H9 (cell line): ENCODE measurements around the gene TTC7B. TPM values are rescaled to one million over a fixed set of nuclear protein-coding genes. Genes with fewer than 3 reads are reported as not detected.

Source experiments
- DNase-seq: peaks from one replicate; pipeline ENCODE4 v3.0.0-alpha.2; 2017
- H2AFZ ChIP-seq: one replicate; pipeline ENCODE4 v1.6.1; 2013; ENCODE audit warnings: mild to moderate bottlenecking, low read length, control low read depth, moderate library complexity
- H2AK5ac ChIP-seq: 2 replicates; pipeline ENCODE4 v1.6.1; 2013; ENCODE audit warnings: low read length, control low read depth, mixed read lengths; ENCODE audit not compliant: insufficient read length
- H2BK120ac ChIP-seq: one replicate; pipeline ENCODE4 v1.6.1; 2013; ENCODE audit warnings: low read depth, mild to moderate bottlenecking, low read length, control low read depth, inconsistent platforms; ENCODE audit not compliant: poor library complexity, severe bottlenecking
- H2BK12ac ChIP-seq: 2 replicates; pipeline ENCODE4 v1.6.1; 2013; ENCODE audit warnings: low read length, control low read depth, mixed read lengths, low read depth; ENCODE audit not compliant: insufficient read length
- H2BK15ac ChIP-seq: 2 replicates; pipeline ENCODE4 v1.6.1; 2013; ENCODE audit warnings: low read depth, low read length, control low read depth
- H2BK20ac ChIP-seq: one replicate; pipeline ENCODE4 v1.6.1; 2013; ENCODE audit warnings: low read depth, mild to moderate bottlenecking, low read length, control low read depth, inconsistent platforms; ENCODE audit not compliant: poor library complexity, severe bottlenecking
- H2BK5ac ChIP-seq: 2 replicates; pipeline ENCODE4 v1.6.1; 2013; ENCODE audit warnings: low read length, control low read depth, mixed read lengths; ENCODE audit not compliant: insufficient read length
- H3K14ac ChIP-seq: 2 replicates; pipeline ENCODE4 v1.6.1; 2013; ENCODE audit warnings: low read length, control low read depth; ENCODE audit not compliant: insufficient read depth
- H3K18ac ChIP-seq: 2 replicates; pipeline ENCODE4 v1.6.1; 2013; ENCODE audit warnings: low read depth, mild to moderate bottlenecking, mixed read lengths, low read length, control low read depth; ENCODE audit not compliant: insufficient read length
- H3K23ac ChIP-seq: 2 replicates; pipeline ENCODE4 v1.6.1; 2013; ENCODE audit warnings: low read length, control low read depth, mixed read lengths, low read depth; ENCODE audit not compliant: insufficient read length
- H3K23me2 ChIP-seq: 2 replicates; pipeline ENCODE4 v1.6.1; 2013; ENCODE audit warnings: low read depth, mild to moderate bottlenecking, mixed read lengths, low read length, control low read depth; ENCODE audit not compliant: insufficient read length, poor library complexity, severe bottlenecking
- H3K27ac ChIP-seq: 2 replicates; pipeline ENCODE4 v1.5.1; 2013; ENCODE audit warnings: low read length, control low read depth, mixed read lengths, low read depth; ENCODE audit not compliant: insufficient read length
- H3K27me3 ChIP-seq: 2 replicates; pipeline ENCODE4 v1.6.1; 2013; ENCODE audit warnings: low read length, control low read depth, inconsistent platforms; ENCODE audit not compliant: insufficient read depth
- H3K4ac ChIP-seq: 2 replicates; pipeline ENCODE4 v1.6.1; 2013; ENCODE audit warnings: low read depth, mild to moderate bottlenecking, control low read depth, inconsistent platforms, low read length, moderate library complexity
- H3K4me1 ChIP-seq: 2 replicates; pipeline ENCODE4 v1.6.1; 2013; ENCODE audit warnings: low read length, control low read depth, inconsistent platforms; ENCODE audit not compliant: insufficient read depth
- H3K4me2 ChIP-seq: 2 replicates; pipeline ENCODE4 v1.6.1; 2013; ENCODE audit warnings: low read length, control low read depth, mixed read lengths; ENCODE audit not compliant: insufficient read length, insufficient read depth
- H3K56ac ChIP-seq: 2 replicates; pipeline ENCODE4 v1.6.1; 2013; ENCODE audit warnings: low read depth, mild to moderate bottlenecking, mixed read lengths, low read length, control low read depth; ENCODE audit not compliant: insufficient read length
- H3K79me1 ChIP-seq: 2 replicates; pipeline ENCODE4 v1.6.1; 2013; ENCODE audit warnings: low read depth, mild to moderate bottlenecking, moderate library complexity, low read length, control low read depth, inconsistent platforms; ENCODE audit not compliant: insufficient read depth, poor library complexity, severe bottlenecking
- H3K79me2 ChIP-seq: 2 replicates; pipeline ENCODE4 v1.6.1; 2013; ENCODE audit warnings: low read length, control low read depth, inconsistent platforms; ENCODE audit not compliant: insufficient read depth
- H3K9ac ChIP-seq: 2 replicates; pipeline ENCODE4 v1.6.1; 2013; ENCODE audit warnings: low read length, control low read depth, mixed read lengths; ENCODE audit not compliant: insufficient read length; ENCODE audit errors: extremely low read depth
- H3K9me3 ChIP-seq: one replicate; pipeline ENCODE4 v1.6.1; 2013; ENCODE audit warnings: low read depth, low read length, inconsistent platforms; ENCODE audit not compliant: control insufficient read depth
- H3T11ph ChIP-seq: one replicate; pipeline ENCODE4 v1.6.1; 2013; ENCODE audit warnings: mild to moderate bottlenecking, low read length, control low read depth, inconsistent platforms
- H4K20me1 ChIP-seq: one replicate; pipeline ENCODE4 v1.6.1; 2013; ENCODE audit not compliant: control insufficient read depth, insufficient read length, insufficient read depth
- H4K5ac ChIP-seq: 2 replicates; pipeline ENCODE4 v1.6.1; 2013; ENCODE audit warnings: low read depth, mild to moderate bottlenecking, mixed read lengths, low read length, control low read depth; ENCODE audit not compliant: insufficient read length
- H4K8ac ChIP-seq: replicated peaks from 2 replicates; pipeline ENCODE4 v1.6.1; 2013; ENCODE audit warnings: low read length, control low read depth, mixed read lengths, low read depth; ENCODE audit not compliant: insufficient read length
- H4K91ac ChIP-seq: 2 replicates; pipeline ENCODE4 v1.6.1; 2013; ENCODE audit warnings: low read depth, mild to moderate bottlenecking, moderate library complexity, mixed read lengths, low read length, control low read depth; ENCODE audit not compliant: insufficient read length
- H3K27ac Mint-ChIP-seq, 3 experiments: 2 replicates in 2 of 3; 3 replicates in 1 of 3; pipeline ENCODE4 v1.8.0; 2020 to 2021; ENCODE audit warnings: mixed read lengths in 3 of 3, mild to moderate bottlenecking in 1 of 3, moderate library complexity in 1 of 3
- H3K27me3 Mint-ChIP-seq: 2 replicates; pipeline ENCODE4 v1.8.0; 2021; ENCODE audit warnings: low read depth, mild to moderate bottlenecking, moderate library complexity, mixed read lengths
- H3K36me3 Mint-ChIP-seq, 3 experiments: 2 replicates in 2 of 3; 3 replicates in 1 of 3; pipeline ENCODE4 v1.8.0; 2020 to 2021; ENCODE audit warnings: low read depth in 3 of 3, mixed read lengths in 3 of 3; ENCODE audit not compliant: insufficient read depth in 1 of 3
- H3K4me1 Mint-ChIP-seq, 2 experiments: 2 replicates each; pipeline ENCODE4 v1.8.0; 2020; ENCODE audit warnings: mixed read lengths in 2 of 2
- H3K4me3 Mint-ChIP-seq, 2 experiments: 2 replicates in 1 of 2; 3 replicates in 1 of 2; pipeline ENCODE4 v1.8.0; 2020 to 2021; ENCODE audit warnings: mild to moderate bottlenecking in 2 of 2, mixed read lengths in 2 of 2, moderate library complexity in 1 of 2
- H3K9me3 Mint-ChIP-seq, 2 experiments: 2 replicates in 1 of 2; 3 replicates in 1 of 2; pipeline ENCODE4 v1.8.0; 2020; ENCODE audit warnings: mild to moderate bottlenecking in 2 of 2, mixed read lengths in 2 of 2, moderate library complexity in 1 of 2
- CTCF ChIP-seq: fragments of 200-600 bp; sonication (generic); conservative IDR thresholded peaks from 3 replicates; pipeline ENCODE4 v1.8.0; 2021; ENCODE audit warnings: antibody characterized with exemption, mild to moderate bottlenecking
- WGBS: extraction: QIAGEN DNeasy Blood & Tissue Kit; methylation state at CpG from one replicate; pipeline ENCODE4 v1.1.7; 2013; ENCODE audit warnings: missing lambda C conversion rate, low lambda C conversion rate, mixed read lengths; ENCODE audit not compliant: insufficient read length; ENCODE audit errors: extremely low coverage; 5-methylcytosine and 5-hydroxymethylcytosine counted together
- total RNA-seq: library from RNA; stranded (reverse); gene quantifications from 2 replicates; pipeline ENCODE4 v1.2.1, GENCODE V29; 2021

Gene TTC7B
- total RNA-seq, 1 experiment from 2014 or later = 33.7 TPM

GRCh38 chr14:90627478-90627877, 188.8 kb downstream of the TTC7B start:
- no peak overlapping the region for H4K8ac ChIP-seq
- no peak overlapping the region for H3K4me2 ChIP-seq
- no peak overlapping the region for H3T11ph ChIP-seq
- Mint-ChIP-seq H3K4me3 (no peak overlapping the region), H3K27ac (peak overlapping the region in 1 of 3 experiments; percentile 34; a peak in 1 of 7 replicates), H3K27me3 (no peaks in the 10 kb centered on the region), H3K36me3 (peaks cover 0 to 2% (median 0%) of the 10 kb centered on the region in 3 experiments; a peak in 2 of 7 replicates), H3K9me3 (no peaks in the 10 kb centered on the region), H3K4me1 (peaks cover 34 to 50% of the 10 kb centered on the region in 2 experiments)
- H2BK120ac ChIP-seq = no peak overlapping the region
- no peak overlapping the region for H2BK12ac ChIP-seq
- H3K27me3 ChIP-seq = no peaks in the 10 kb centered on the region
- no peak overlapping the region for H2BK15ac ChIP-seq
- no peak overlapping the region for H3K14ac ChIP-seq
- H4K91ac ChIP-seq = no peak overlapping the region
- no peaks in the 10 kb centered on the region for H3K79me2 ChIP-seq
- DNase-seq = no peak
- no peaks in the 10 kb centered on the region for H3K9me3 ChIP-seq
- no CpG with 5 or more reads among the region's 9 CpGs for WGBS
- H2BK5ac ChIP-seq = no peak overlapping the region
- H2BK20ac ChIP-seq = no peak overlapping the region
- H2AK5ac ChIP-seq = no peak overlapping the region
- H4K20me1 ChIP-seq = no peaks in the 10 kb centered on the region
- no peak overlapping the region for H3K23ac ChIP-seq
- peaks cover 11% of the 10 kb centered on the region; the same call in 1 of the 2 replicates for H3K4me1 ChIP-seq
- H3K23me2 ChIP-seq = no peaks in the 10 kb centered on the region
- no peak overlapping the region for H3K4ac ChIP-seq
- H3K79me1 ChIP-seq = no peaks in the 10 kb centered on the region
- no peak overlapping the region for H3K56ac ChIP-seq
- no peak overlapping the region for H3K9ac ChIP-seq
- no peak overlapping the region for H2AFZ ChIP-seq
- no peak overlapping the region for H3K18ac ChIP-seq
- no peak for TF ChIP-seq CTCF
- no peak overlapping the region for H4K5ac ChIP-seq
- no peak overlapping the region for H3K27ac ChIP-seq
